OCI-LY1 (cell line): Measurements from ENCODE around the gene EFNA2.

Experiments
- CTCF ChIP-seq: fragments of 200-600 bp; sonication (generic), shearing (Covaris generic); IDR thresholded peaks from 2 replicates; pipeline ENCODE4 v1.5.1; 2017; ENCODE audit warnings: mild to moderate bottlenecking, antibody characterized with exemption, low read length, moderate library complexity, mixed read lengths
- EZH2 ChIP-seq: fragments of 200-600 bp; sonication (generic), shearing (Covaris generic); IDR thresholded peaks from 2 replicates; pipeline ENCODE4 v1.8.0; 2017; ENCODE audit warnings: borderline replicate concordance, mixed run types, mild to moderate bottlenecking, antibody characterized with exemption, low read length, moderate library complexity, mixed read lengths

- TF ChIP-seq CTCF = no peak
- TF ChIP-seq EZH2 = no peak
Measured at GRCh38 chr19:1288226-1288612, 2.5 kb downstream of the EFNA2 start.
